ENCODE measurements around the gene TMEM218. TPM values are rescaled to one million over a fixed set of nuclear protein-coding genes. Genes with fewer than 3 reads are reported as not detected.

Gene TMEM218
- total and polyA plus RNA-seq, 2 of the 8 experiments (the other 6 are each of a cell fraction or from before 2014, with no cell fraction given) = 17.0 to 33.5 TPM

DNA sequence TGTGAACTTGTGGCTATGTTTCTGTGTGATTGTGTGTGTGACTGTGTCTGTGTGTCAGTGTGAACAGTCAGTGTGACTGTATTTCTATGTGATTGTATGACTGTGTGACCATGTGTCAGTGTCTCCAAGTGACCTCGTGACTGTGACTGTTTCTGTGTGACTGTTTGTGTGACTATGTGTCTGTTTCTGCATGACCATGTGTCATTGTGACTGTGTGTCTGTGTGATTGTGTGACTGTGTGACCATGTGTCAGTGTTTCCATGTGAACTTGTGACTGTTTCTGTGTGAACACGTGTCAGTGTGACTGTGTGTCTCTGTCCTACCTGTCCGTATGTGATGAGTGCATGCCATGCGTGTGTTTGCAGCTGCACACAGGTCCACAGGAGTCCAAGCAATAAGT, 44.3 kb upstream of the TMEM218 start (continued):
- TF ChIP-seq, protein P1, sequence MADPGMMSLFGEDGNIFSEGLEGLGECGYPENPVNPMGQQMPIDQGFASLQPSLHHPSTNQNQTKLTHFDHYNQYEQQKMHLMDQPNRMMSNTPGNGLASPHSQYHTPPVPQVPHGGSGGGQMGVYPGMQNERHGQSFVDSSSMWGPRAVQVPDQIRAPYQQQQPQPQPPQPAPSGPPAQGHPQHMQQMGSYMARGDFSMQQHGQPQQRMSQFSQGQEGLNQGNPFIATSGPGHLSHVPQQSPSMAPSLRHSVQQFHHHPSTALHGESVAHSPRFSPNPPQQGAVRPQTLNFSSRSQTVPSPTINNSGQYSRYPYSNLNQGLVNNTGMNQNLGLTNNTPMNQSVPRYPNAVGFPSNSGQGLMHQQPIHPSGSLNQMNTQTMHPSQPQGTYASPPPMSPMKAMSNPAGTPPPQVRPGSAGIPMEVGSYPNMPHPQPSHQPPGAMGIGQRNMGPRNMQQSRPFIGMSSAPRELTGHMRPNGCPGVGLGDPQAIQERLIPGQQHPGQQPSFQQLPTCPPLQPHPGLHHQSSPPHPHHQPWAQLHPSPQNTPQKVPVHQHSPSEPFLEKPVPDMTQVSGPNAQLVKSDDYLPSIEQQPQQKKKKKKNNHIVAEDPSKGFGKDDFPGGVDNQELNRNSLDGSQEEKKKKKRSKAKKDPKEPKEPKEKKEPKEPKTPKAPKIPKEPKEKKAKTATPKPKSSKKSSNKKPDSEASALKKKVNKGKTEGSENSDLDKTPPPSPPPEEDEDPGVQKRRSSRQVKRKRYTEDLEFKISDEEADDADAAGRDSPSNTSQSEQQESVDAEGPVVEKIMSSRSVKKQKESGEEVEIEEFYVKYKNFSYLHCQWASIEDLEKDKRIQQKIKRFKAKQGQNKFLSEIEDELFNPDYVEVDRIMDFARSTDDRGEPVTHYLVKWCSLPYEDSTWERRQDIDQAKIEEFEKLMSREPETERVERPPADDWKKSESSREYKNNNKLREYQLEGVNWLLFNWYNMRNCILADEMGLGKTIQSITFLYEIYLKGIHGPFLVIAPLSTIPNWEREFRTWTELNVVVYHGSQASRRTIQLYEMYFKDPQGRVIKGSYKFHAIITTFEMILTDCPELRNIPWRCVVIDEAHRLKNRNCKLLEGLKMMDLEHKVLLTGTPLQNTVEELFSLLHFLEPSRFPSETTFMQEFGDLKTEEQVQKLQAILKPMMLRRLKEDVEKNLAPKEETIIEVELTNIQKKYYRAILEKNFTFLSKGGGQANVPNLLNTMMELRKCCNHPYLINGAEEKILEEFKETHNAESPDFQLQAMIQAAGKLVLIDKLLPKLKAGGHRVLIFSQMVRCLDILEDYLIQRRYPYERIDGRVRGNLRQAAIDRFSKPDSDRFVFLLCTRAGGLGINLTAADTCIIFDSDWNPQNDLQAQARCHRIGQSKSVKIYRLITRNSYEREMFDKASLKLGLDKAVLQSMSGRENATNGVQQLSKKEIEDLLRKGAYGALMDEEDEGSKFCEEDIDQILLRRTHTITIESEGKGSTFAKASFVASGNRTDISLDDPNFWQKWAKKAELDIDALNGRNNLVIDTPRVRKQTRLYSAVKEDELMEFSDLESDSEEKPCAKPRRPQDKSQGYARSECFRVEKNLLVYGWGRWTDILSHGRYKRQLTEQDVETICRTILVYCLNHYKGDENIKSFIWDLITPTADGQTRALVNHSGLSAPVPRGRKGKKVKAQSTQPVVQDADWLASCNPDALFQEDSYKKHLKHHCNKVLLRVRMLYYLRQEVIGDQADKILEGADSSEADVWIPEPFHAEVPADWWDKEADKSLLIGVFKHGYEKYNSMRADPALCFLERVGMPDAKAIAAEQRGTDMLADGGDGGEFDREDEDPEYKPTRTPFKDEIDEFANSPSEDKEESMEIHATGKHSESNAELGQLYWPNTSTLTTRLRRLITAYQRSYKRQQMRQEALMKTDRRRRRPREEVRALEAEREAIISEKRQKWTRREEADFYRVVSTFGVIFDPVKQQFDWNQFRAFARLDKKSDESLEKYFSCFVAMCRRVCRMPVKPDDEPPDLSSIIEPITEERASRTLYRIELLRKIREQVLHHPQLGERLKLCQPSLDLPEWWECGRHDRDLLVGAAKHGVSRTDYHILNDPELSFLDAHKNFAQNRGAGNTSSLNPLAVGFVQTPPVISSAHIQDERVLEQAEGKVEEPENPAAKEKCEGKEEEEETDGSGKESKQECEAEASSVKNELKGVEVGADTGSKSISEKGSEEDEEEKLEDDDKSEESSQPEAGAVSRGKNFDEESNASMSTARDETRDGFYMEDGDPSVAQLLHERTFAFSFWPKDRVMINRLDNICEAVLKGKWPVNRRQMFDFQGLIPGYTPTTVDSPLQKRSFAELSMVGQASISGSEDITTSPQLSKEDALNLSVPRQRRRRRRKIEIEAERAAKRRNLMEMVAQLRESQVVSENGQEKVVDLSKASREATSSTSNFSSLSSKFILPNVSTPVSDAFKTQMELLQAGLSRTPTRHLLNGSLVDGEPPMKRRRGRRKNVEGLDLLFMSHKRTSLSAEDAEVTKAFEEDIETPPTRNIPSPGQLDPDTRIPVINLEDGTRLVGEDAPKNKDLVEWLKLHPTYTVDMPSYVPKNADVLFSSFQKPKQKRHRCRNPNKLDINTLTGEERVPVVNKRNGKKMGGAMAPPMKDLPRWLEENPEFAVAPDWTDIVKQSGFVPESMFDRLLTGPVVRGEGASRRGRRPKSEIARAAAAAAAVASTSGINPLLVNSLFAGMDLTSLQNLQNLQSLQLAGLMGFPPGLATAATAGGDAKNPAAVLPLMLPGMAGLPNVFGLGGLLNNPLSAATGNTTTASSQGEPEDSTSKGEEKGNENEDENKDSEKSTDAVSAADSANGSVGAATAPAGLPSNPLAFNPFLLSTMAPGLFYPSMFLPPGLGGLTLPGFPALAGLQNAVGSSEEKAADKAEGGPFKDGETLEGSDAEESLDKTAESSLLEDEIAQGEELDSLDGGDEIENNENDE (IDR thresholded peaks at IDR 0.05; ENCODE audit: insufficient replicate concordance, low read length) = no peak
- TF ChIP-seq CHD2 (IDR thresholded peaks at IDR 0.05; ENCODE audit: low read length) = no peak
- TF ChIP-seq, protein P2, sequence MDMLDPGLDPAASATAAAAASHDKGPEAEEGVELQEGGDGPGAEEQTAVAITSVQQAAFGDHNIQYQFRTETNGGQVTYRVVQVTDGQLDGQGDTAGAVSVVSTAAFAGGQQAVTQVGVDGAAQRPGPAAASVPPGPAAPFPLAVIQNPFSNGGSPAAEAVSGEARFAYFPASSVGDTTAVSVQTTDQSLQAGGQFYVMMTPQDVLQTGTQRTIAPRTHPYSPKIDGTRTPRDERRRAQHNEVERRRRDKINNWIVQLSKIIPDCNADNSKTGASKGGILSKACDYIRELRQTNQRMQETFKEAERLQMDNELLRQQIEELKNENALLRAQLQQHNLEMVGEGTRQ (IDR thresholded peaks at IDR 0.05; ENCODE audit: low read length) = no peak
- no peak for TF ChIP-seq POLR2A (IDR thresholded peaks at IDR 0.05; ENCODE audit: control extremely low read depth in 1 of 2, low read depth in 2 of 2, low read length in 2 of 2)
- no peak for TF ChIP-seq RAD21 (IDR thresholded peaks at IDR 0.05 in 1 of 2, conservative IDR thresholded peaks at IDR 0.05 in 1 of 2; ENCODE audit: low read depth in 2 of 2, low read length in 2 of 2)
- no peak for TF ChIP-seq SAP30 (IDR thresholded peaks at IDR 0.05; ENCODE audit: insufficient read depth, insufficient replicate concordance, low read length)
- TF ChIP-seq, protein P3, sequence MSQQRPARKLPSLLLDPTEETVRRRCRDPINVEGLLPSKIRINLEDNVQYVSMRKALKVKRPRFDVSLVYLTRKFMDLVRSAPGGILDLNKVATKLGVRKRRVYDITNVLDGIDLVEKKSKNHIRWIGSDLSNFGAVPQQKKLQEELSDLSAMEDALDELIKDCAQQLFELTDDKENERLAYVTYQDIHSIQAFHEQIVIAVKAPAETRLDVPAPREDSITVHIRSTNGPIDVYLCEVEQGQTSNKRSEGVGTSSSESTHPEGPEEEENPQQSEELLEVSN (IDR thresholded peaks at IDR 0.05) = no peak
- no peak for TF ChIP-seq GTF2F1 (IDR thresholded peaks at IDR 0.05; ENCODE audit: borderline replicate concordance, low read depth, low read length)
- TF ChIP-seq NANOG (IDR thresholded peaks at IDR 0.05; ENCODE audit: insufficient read depth, low read depth, low read length, poor library complexity, severe bottlenecking) = no peak
- no peak for TF ChIP-seq EGR1 (IDR thresholded peaks at IDR 0.05; ENCODE audit: borderline replicate concordance, low read depth, low read length)
